ENCODE results near the gene UBL4A. TPM values are rescaled to one million over a fixed set of nuclear protein-coding genes. Genes with fewer than 3 reads are reported as not detected.

Gene UBL4A
- total RNA-seq, 1 donor: 31.5 TPM

- Histone ChIP-seq H3K36me3 (ENCODE audit: insufficient read depth, low read length) (peaks cover 31% of the 10 kb centered on the region), H3K4me3 (ENCODE audit: insufficient read depth, low read length) (peak within 1 kb of the TSS; percentile 76), H3K79me2 (ENCODE audit: insufficient read depth, low read length) (peaks cover 41% of the 10 kb centered on the region), H4K20me1 (ENCODE audit: insufficient read depth, low read length) (peaks cover 32% of the 10 kb centered on the region), H2AFZ (ENCODE audit: low read length) (no peak within 1 kb of the TSS), H3K27me3 (ENCODE audit: insufficient read depth, low read length) (no peaks in the 10 kb centered on the region), H3K9me3 (ENCODE audit: low read depth, low read length) (no peaks in the 10 kb centered on the region), H3K27ac (ENCODE audit: low read depth, low read length) (no peak within 1 kb of the TSS), H3K4me2 (ENCODE audit: insufficient read depth, low read length) (peak within 1 kb of the TSS; percentile 85), H3K4me1 (ENCODE audit: insufficient read depth, low read length) (peaks cover 9% of the 10 kb centered on the region)
- DNase-seq (ENCODE audit: insufficient read length, low spot score, missing footprints): peak; percentile 97
- TF ChIP-seq, protein P1, sequence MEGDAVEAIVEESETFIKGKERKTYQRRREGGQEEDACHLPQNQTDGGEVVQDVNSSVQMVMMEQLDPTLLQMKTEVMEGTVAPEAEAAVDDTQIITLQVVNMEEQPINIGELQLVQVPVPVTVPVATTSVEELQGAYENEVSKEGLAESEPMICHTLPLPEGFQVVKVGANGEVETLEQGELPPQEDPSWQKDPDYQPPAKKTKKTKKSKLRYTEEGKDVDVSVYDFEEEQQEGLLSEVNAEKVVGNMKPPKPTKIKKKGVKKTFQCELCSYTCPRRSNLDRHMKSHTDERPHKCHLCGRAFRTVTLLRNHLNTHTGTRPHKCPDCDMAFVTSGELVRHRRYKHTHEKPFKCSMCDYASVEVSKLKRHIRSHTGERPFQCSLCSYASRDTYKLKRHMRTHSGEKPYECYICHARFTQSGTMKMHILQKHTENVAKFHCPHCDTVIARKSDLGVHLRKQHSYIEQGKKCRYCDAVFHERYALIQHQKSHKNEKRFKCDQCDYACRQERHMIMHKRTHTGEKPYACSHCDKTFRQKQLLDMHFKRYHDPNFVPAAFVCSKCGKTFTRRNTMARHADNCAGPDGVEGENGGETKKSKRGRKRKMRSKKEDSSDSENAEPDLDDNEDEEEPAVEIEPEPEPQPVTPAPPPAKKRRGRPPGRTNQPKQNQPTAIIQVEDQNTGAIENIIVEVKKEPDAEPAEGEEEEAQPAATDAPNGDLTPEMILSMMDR (IDR thresholded peaks at IDR 0.05; ENCODE audit: extremely low read depth, low read depth, low read length): no peak
These were observed 49.2 kb downstream of the UBL4A start, which contains the start of gene GDI1 for GRCh38 chrX:154436983-154437752. GDI1 (plus strand) TSS chrX:154437154; CDS start chrX:154437255, 101 bp downstream.

GRCh38 chrX:154436374-154436982 lies 49.9 kb downstream of the UBL4A start:
- peak; percentile 94 for DNase-seq (ENCODE audit: insufficient read length, low spot score, missing footprints)
- Histone ChIP-seq H3K4me2 (ENCODE audit: insufficient read depth, low read length) (peak overlapping the region; percentile 68), H3K4me3 (ENCODE audit: insufficient read depth, low read length) (peak overlapping the region; percentile 76), H3K9me3 (ENCODE audit: low read depth, low read length) (no peaks in the 10 kb centered on the region), H2AFZ (ENCODE audit: low read length) (no peak overlapping the region), H3K79me2 (ENCODE audit: insufficient read depth, low read length) (peaks cover 42% of the 10 kb centered on the region), H4K20me1 (ENCODE audit: insufficient read depth, low read length) (peaks cover 33% of the 10 kb centered on the region), H3K27me3 (ENCODE audit: insufficient read depth, low read length) (no peaks in the 10 kb centered on the region), H3K36me3 (ENCODE audit: insufficient read depth, low read length) (peaks cover 25% of the 10 kb centered on the region), H3K4me1 (ENCODE audit: insufficient read depth, low read length) (peaks cover 9% of the 10 kb centered on the region), H3K27ac (ENCODE audit: low read depth, low read length) (no peak overlapping the region)
- TF ChIP-seq, protein P1 (IDR thresholded peaks at IDR 0.05; ENCODE audit: extremely low read depth, low read depth, low read length): no peak

- H3K4me1 ChIP-seq (ENCODE audit: insufficient read depth, low read length): peaks cover 9% of the 10 kb centered on the region
- no peak overlapping the region for H3K27ac ChIP-seq (ENCODE audit: low read depth, low read length)
- TF ChIP-seq, protein P1 (IDR thresholded peaks at IDR 0.05; ENCODE audit: extremely low read depth, low read depth, low read length): no peak
- no peak for DNase-seq (ENCODE audit: insufficient read length, low spot score, missing footprints)
- no peaks in the 10 kb centered on the region for H3K27me3 ChIP-seq (ENCODE audit: insufficient read depth, low read length)
- H3K79me2 ChIP-seq (ENCODE audit: insufficient read depth, low read length): peaks cover 45% of the 10 kb centered on the region
- H2AFZ ChIP-seq (ENCODE audit: low read length): no peak overlapping the region
- no peak overlapping the region for H3K4me2 ChIP-seq (ENCODE audit: insufficient read depth, low read length)
- peaks cover 34% of the 10 kb centered on the region for H4K20me1 ChIP-seq (ENCODE audit: insufficient read depth, low read length)
- no peak overlapping the region for H3K4me3 ChIP-seq (ENCODE audit: insufficient read depth, low read length)
- peaks cover 16% of the 10 kb centered on the region for H3K36me3 ChIP-seq (ENCODE audit: insufficient read depth, low read length)
- H3K9me3 ChIP-seq (ENCODE audit: low read depth, low read length): no peaks in the 10 kb centered on the region
These were observed 51.2 kb downstream of the UBL4A start for GRCh38 chrX:154435171-154435733.
